ENCODE results near the gene FKBP6.

- TF ChIP-seq CTCF (tag by site-specific recombination; IDR thresholded peaks at IDR 0.05): no peak
- TF ChIP-seq ZNF580 (tag by site-specific recombination; IDR thresholded peaks at IDR 0.05): no peak
Observed at GRCh38 chr7:73387221-73387828, 59.4 kb downstream of the FKBP6 start.

Data from HEK293 (cell line).